A549 (cell line): ENCODE data around the gene ZNF543.

Experiments
- CBX2 ChIP-seq: fragments of 200-600 bp; sonication (generic); IDR thresholded peaks from 2 replicates; pipeline ENCODE4 v1.6.1; 2016; ENCODE audit warnings: low read depth, mild to moderate bottlenecking, borderline replicate concordance
- MAFK ChIP-seq: fragments of 450-650 bp; IDR thresholded peaks from 2 replicates; pipeline ENCODE4 v1.6.1; 2014; ENCODE audit not compliant: partially characterized antibody
- POLR2A ChIP-seq: IDR thresholded peaks from 2 replicates; pipeline ENCODE4 v1.6.1; 2012; ENCODE audit warnings: mild to moderate bottlenecking, low read length
- TF ChIP-seq, protein P1 (sequence below): IDR thresholded peaks from 2 replicates; pipeline ENCODE4 v1.6.1; 2012
- TF ChIP-seq, protein P2 (sequence below): fragments of >200 bp; sonication (Bioruptor Twin); formaldehyde crosslinking; IDR thresholded peaks from 3 replicates; pipeline ENCODE4 v1.5.1; 2016
- TF ChIP-seq, protein P3 (sequence below): IDR thresholded peaks from 2 replicates; pipeline ENCODE4 v1.6.1; 2012

DNA sequence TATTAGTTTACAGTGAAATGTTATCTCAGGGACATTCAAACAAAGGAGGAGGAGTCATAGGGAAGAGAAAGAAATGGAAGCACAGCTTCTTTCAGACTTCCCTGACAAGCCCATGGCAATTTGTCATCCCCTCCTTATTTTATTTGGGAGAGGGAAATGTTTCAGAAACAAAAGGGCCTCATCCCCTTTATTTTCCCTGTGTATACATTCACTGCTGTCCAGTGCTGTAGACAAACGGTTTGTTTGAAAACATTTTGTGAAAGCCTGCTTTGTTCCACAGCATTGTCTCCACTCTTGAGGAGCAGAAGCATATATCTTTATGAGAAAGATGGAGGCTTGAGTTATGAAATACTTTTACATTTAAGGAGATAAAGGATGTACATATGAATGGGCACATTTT, 27.7 kb upstream of the ZNF543 start:
- TF ChIP-seq, protein P1, sequence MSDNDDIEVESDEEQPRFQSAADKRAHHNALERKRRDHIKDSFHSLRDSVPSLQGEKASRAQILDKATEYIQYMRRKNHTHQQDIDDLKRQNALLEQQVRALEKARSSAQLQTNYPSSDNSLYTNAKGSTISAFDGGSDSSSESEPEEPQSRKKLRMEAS = no peak
- TF ChIP-seq, protein P2, sequence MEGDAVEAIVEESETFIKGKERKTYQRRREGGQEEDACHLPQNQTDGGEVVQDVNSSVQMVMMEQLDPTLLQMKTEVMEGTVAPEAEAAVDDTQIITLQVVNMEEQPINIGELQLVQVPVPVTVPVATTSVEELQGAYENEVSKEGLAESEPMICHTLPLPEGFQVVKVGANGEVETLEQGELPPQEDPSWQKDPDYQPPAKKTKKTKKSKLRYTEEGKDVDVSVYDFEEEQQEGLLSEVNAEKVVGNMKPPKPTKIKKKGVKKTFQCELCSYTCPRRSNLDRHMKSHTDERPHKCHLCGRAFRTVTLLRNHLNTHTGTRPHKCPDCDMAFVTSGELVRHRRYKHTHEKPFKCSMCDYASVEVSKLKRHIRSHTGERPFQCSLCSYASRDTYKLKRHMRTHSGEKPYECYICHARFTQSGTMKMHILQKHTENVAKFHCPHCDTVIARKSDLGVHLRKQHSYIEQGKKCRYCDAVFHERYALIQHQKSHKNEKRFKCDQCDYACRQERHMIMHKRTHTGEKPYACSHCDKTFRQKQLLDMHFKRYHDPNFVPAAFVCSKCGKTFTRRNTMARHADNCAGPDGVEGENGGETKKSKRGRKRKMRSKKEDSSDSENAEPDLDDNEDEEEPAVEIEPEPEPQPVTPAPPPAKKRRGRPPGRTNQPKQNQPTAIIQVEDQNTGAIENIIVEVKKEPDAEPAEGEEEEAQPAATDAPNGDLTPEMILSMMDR = no peak
- TF ChIP-seq POLR2A = no peak
- no peak for TF ChIP-seq MAFK
- TF ChIP-seq, protein P3, sequence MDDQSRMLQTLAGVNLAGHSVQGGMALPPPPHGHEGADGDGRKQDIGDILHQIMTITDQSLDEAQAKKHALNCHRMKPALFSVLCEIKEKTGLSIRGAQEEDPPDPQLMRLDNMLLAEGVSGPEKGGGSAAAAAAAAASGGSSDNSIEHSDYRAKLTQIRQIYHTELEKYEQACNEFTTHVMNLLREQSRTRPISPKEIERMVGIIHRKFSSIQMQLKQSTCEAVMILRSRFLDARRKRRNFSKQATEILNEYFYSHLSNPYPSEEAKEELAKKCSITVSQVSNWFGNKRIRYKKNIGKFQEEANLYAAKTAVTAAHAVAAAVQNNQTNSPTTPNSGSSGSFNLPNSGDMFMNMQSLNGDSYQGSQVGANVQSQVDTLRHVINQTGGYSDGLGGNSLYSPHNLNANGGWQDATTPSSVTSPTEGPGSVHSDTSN = no peak
- TF ChIP-seq CBX2 = no peak
